Cerebellar cortex (tissue), 1 donor: Measurements from ENCODE around the gene SULT4A1.
A peak's percentile ranks its signal among the peaks of the same experiment; 100 is the strongest.

ENCODE experiments used
- DNase-seq: peaks from one replicate; pipeline ENCODE4 v3.0.0-alpha.2; 2015; ENCODE audit warnings: low spot score

The SULT4A1 gene

GRCh38 chr22:43828725-43828997 lies 33.7 kb downstream of the SULT4A1 start:
- DNase-seq, result no peak

- DNase-seq, result no peak
Measured at GRCh38 chr22:43827926-43828724, 34.2 kb downstream of the SULT4A1 start.

DNA sequence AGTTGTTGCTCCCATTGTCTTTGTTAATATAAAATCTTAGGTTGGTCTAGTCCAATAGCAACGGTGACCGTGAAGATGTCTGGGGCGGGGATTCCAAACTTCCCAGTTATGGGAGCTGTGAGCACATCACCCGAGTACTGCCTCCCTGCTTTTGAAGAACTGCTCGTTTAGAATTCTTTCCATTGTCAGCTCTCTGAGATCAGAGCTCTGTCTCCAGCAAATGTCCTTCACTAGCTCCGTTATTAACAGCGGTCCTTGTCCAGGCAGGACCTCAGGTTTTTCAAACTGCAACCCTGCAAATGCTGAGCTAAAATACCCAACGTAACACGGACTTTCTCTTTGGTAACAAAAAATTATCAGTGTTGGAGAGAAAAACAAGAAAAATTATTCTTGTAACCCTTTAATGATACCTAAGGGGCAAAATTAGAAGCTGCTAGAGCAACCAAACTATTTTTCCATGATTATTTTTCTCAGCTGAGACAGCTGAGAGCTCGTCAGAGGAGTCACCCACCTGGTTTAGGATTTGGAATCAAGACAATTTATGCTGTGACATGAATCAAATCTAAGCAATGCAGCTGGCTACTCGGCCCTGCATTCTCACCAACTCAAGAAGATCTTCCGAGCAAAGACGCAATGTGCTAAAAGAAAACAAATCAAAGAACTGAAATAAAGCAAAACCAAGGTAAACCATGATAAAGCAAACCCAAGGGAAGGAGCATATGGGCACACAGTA lies 35.1 kb downstream of the SULT4A1 start:
- DNase-seq, result no peak

GRCh38 chr22:43826142-43827002 lies 35.9 kb downstream of the SULT4A1 start:
- DNase-seq, result no peak

GRCh38 chr22:43825651-43826050 lies 36.7 kb downstream of the SULT4A1 start:
- DNase-seq, result no peak

DNA sequence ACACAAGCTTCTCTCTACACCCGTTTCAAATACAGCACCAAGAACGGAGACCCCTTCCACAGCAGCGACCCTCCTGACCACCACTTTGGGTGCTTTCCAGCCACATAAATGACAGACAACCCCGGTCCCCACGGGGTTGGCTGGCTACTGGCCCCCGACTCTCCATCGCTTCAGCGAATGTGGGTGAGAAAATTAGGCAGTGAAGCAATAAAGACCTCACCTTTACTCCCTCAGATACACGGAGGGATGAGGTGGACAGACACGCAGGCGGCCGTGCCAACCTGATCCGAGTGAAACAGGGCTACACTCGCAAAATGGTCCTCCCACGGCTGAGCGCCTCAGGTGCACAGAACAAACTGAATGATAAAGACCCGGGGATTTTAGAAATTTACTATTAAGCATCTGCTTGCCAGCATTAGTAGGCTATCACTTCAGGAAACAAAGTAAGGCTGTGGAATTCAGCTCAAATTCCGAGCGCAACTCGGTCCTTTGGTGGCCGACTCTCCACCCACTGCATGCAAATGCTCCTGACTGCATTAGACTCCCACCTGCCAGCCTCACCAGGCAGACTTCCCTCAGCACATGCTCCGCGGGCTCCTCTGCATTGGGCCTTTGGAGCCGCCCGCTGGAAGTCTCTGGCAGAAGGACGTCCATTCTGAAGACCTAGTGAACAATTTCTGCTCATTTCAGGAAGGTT lies 37.4 kb downstream of the SULT4A1 start:
- no peak for DNase-seq

DNA sequence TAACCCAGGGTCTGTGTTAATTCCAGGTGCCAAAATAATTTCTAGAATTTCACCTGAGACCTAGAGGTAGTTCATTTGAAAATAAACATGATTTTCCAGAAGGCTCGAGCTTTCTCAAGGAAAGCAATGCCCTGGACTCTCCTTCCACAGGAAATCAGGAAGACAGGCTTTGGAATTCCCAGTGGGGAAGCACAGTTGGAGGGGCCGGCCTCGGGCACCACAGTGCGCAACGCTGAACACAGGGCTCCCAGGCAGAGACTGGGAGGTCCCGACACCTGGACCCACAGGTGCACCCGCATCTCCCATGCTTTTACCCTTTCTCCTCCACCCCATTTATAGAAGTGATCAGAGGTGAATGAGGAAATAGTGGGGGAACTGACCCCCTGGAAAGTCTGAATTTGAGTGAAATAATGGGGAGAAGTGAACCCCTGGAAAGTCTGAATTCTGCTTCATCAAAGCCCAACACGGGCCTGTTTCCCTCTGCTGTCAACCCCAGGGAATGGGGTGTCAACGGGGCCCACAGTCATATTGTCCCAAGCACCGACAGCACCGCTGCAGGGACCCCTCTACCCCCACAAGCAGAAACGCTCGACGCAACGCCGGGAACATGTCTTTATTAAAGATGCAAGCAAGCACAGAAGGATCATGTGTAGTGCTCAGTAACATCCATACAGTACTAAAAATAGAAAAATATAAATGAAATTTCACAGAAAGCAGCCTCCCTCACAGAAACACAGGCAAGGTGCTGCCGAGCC lies 38.2 kb downstream of the SULT4A1 start:
- DNase-seq, result no peak

GRCh38 chr22:43823353-43823908 lies 38.9 kb downstream of the SULT4A1 start:
- DNase-seq, result no peak

GRCh38 chr22:43821606-43822425 lies 40.5 kb downstream of the SULT4A1 start:
- DNase-seq, result no peak

DNA sequence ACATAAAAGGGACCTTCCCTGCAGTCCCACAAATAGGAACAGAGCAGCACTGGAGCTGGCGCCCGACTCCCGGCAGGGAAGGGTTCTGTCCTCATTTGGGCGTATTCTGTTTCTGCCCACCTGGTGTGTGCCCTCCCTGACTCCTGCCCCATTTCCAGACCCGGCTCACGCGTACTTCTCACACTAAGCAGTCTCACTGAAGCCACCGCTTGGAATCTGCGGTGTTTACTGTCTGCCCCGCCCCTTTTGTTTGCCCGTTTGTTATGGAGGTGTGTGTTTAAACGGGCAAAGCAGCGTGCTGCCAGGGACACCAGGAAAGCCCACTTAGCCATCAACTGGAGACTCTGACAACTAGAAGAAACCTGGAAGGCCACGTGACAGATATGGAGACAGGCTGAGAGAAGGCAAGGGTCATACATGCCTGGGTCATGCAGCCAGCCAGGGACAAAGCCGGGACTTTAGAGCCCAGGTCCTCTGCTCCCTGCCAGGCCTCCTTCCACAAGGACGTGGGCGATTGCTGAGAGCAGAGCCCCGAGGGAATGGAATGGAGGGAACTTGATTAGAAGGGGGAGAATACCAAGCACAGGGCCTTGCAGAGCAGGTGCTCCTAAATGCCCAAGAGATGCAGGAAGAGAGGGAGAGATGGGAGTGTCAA lies 41.5 kb downstream of the SULT4A1 start:
- DNase-seq, result no peak

DNA sequence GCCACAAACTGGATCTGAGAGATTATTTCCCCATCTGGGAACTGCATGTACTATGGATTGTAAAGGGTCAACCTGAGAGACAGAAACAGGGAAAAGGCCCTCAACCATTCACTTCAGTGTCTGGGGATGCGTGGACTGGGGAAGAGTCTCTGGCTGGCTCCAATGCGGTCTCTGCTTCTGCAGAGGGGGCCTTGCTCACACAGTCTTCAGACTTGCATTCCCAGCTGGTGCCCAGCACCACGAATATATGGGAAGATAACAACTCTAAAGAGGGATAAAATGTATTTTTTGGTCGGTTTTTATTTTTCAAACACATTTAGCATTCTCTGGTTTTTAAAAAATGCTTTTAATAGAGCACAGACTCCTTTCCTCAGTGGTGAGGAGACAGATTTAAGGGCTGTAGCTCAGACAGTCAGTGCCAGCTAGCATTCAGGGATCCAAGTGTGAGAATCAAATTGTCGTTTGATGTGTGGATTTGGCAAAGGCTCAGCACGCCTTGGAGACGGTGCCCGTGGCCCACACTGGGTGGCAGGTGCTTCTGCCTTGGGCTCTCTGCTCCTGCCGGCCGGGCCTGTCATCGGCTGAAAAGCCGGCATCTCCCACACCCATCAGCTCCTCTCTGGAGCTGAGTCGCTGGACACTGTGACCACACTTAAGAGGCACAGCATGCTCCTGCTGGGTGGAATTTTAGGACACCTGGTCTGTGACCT lies 42.2 kb downstream of the SULT4A1 start:
- DNase-seq, result peak; percentile 64

DNA sequence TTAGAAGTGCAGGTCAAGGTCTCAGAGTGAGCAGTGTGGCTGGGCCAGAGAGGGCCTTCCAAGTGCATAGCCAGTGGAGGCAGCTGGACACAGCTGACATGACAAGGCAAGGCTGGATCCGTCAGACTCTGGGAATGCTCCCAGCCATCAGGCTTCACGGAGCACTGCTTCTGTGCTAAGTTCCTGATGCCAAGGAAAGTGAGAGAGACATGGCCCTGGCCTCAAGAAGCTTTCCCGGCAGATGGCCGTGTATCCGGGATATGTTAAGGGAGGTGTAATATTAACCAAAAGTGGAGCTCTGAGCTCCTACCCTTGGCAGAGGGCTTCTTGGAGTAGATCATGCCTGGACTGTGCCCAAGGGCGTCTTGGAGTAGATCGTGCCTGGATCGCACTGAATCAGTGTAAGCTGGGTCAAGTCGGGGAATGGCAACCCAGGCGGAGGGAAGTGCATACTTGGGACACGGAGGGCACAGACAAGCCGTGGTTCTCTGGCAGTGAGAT lies 42.8 kb downstream of the SULT4A1 start:
- DNase-seq, result no peak

GRCh38 chr22:43818981-43819380 lies 43.3 kb downstream of the SULT4A1 start:
- DNase-seq, result no peak

DNA sequence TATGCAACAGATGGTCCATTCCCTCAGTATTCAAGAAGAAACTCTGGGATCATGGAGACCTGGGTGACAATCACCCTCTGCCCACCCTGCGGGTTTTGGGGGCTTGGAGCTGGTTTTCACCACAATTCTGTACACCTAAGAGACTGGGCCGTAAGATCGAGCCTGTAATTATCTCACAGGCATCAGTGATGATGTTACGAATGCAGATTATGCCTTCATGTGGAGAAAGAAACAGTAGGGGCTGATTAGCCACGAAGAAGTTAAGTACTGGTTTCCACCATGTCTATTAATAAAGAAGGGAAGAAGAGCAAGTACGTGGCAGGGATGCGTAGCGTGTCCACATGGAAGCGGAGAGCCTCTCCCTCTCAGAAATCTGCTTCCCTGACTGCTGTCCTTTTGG lies 44.9 kb downstream of the SULT4A1 start:
- no peak for DNase-seq

DNA sequence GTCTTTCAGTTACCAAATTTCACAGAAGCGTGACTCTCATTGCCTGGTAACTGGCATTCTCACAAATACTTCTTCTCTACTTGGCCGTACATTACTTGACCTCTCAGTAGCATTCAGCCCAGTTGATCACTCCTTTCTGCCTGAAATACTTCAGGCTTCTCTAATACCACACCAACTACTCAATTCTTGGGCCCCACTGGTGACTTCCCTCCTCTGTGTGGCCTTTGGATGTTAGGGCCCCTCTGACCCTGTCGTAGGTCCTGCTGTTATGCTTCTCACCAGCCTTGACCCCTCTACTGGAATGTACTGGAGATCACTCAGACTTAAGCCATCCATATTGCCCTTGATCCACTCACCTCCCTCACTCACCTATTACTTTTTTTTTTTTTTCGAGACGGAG lies 48.0 kb downstream of the SULT4A1 start:
- DNase-seq, result no peak

DNA sequence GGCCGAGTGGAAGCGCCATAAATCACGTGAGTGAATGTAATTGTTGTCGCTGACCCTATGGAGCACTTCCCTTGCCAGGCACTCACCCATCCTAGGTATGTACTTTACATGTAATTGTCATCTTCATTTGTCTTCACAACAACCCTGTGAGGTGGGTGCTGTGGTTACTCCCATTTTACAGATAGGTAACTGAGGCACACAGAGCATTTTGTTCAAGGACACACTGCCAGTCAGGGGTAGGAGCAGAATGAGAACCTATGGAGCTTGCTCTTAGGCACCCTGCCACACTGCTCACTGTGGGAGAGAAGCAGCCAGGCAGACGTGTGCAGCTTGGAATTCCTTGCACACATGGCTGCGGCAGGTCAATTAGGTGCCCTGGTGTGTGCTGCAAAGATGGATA lies 49.4 kb downstream of the SULT4A1 start:
- no peak for DNase-seq

DNA sequence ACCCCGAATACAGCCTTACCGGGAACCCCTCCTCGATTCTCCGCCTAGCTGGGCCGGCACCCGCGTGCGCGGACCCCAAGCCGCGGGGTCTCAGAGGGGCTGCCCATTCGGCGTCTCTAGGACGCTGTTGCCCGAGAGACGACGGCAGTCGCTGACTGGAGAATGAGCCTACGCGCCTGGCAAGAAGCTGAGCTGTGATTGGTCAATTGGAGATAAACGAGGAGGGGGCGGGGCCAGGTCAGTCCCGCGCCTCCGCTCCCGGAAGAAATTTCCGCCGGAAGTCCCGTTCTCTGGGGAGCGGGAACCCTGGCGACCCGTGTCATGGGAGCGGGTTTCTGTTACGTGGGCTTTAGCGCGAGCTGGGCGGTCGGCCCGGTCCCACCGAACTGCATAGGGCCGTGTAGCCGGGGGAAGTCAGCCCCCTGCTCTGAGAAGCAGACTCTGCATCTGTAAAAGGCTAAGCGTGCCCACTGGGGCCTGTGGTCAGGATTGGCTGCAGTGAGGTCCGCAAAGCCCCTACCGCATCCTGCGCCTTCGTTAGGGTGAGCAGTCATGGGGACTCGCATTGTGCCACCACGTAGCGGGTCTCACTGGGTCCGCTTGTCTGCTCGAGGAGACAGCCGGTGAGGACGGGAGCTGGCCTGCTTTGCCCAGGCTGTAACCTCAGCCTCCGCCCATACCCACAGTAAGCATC lies 50.0 kb downstream of the SULT4A1 start, which contains the start of gene EFCAB6:
EFCAB6 (minus strand) TSS at position 157 of the 694 bp plus-strand sequence. CDS start 29,987 bp downstream, outside the sequence.
- DNase-seq, result peak; percentile 95

- DNase-seq, result peak; percentile 26
Measured at GRCh38 chr22:43811777-43812148, 50.5 kb downstream of the SULT4A1 start.
